ENCODE data around the gene KHDRBS1.

GRCh38 chr1:32055416-32055815 is 41.7 kb downstream of the KHDRBS1 start:
- TF ChIP-seq EP300 (IDR thresholded peaks at IDR 0.05), result no peak
- TF ChIP-seq CTCF (IDR thresholded peaks at IDR 0.05), result no peak
- TF ChIP-seq POLR2A (IDR thresholded peaks at IDR 0.05), result no peak

Measured in sigmoid colon (tissue), 4 donors.